ENCODE results near the gene CHST9. TPM values are rescaled to one million over a fixed set of nuclear protein-coding genes. Genes with fewer than 3 reads are reported as not detected.
A peak's percentile ranks its signal among the peaks of the same experiment; 100 is the strongest.

Gene CHST9
- total and polyA plus RNA-seq, 7 donors, result under 0.01 to 0.11 (median 0.07) TPM; not detected in 2

- H3K4me1 ChIP-seq, result no peaks in the 10 kb centered on the region
- DNase-seq (no peak), ATAC-seq (no peak)
- intact Hi-C loops (cut with DNase I), result no loop called here
- no peaks in the 10 kb centered on the region for H3K9me3 ChIP-seq
- H3K27ac ChIP-seq, result no peak overlapping the region
- H3K36me3 ChIP-seq (ENCODE audit: insufficient read depth in 1 of 2, low read depth in 1 of 2), result no peaks in the 10 kb centered on the region
- 86 to 89% (median 86%) methylated on average over 4 of the region's 4 CpGs for WGBS, 3 donors
- peaks cover 0 to 11% (median 6%) of the 10 kb centered on the region in 3 donors for H3K27me3 ChIP-seq (ENCODE audit: insufficient read depth in 3 of 3, low read length in 2 of 3)
- TF ChIP-seq CTCF (IDR thresholded peaks at IDR 0.05), result no peak
- H3K4me3 ChIP-seq, result no peak overlapping the region
Measured at GRCh38 chr18:27185897-27186296, 789 bp upstream of the CHST9 start.

- Histone ChIP-seq H3K4me3 (peak overlapping the region; percentile 62), H3K4me1 (no peaks in the 10 kb centered on the region), H3K9me3 (no peaks in the 10 kb centered on the region), H3K36me3 (ENCODE audit: insufficient read depth in 1 of 2, low read depth in 1 of 2) (no peaks in the 10 kb centered on the region), H3K27ac (no peak overlapping the region), H3K27me3 (ENCODE audit: insufficient read depth in 3 of 3, low read length in 2 of 3) (peaks cover 0 to 11% (median 6%) of the 10 kb centered on the region in 3 donors)
- no peak for TF ChIP-seq CTCF (IDR thresholded peaks at IDR 0.05)
- DNase-seq (peak in 1 of 2 donors; percentile 43), ATAC-seq (no peak)
- intact Hi-C loops (cut with DNase I), result no loop called here
- 8 to 10% (median 9%) methylated on average over 30 to 33 of the region's 33 CpGs for WGBS, 3 donors
Measured at GRCh38 chr18:27184115-27185024, 738 bp downstream of the CHST9 start.

DNA sequence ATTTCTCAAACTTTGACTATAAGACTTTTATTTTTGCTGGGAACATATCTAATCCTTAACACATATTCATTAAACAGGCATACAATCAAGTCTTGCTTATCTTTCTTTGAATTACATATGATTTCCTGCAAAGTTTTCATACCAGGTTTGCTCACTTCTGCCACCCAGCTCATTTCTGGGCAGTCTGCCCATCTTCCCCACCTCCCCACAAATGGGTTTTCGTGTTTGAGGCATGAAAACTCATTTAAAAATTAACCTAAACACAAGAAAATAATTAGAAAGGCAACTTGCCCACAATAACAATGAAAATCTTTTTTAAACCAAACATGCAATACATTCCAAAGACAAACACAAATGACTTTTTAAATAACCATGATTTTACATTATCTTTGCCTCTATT is 3.4 kb downstream of the CHST9 start:
- TF ChIP-seq CTCF (IDR thresholded peaks at IDR 0.05), result no peak
- WGBS, 3 donors, result 63 to 73% (median 68%) methylated on average over 1 of the region's 1 CpG
- Histone ChIP-seq H3K27me3 (ENCODE audit: insufficient read depth in 3 of 3, low read length in 2 of 3) (peaks cover 0 to 11% (median 6%) of the 10 kb centered on the region in 3 donors), H3K4me3 (no peak overlapping the region), H3K36me3 (ENCODE audit: insufficient read depth in 1 of 2, low read depth in 1 of 2) (no peaks in the 10 kb centered on the region), H3K9me3 (no peaks in the 10 kb centered on the region), H3K27ac (no peak overlapping the region), H3K4me1 (no peaks in the 10 kb centered on the region)
- intact Hi-C loops (cut with DNase I), result no loop called here
- DNase-seq (no peak), ATAC-seq (no peak)

- no peak for DNase-seq
- no peak for ATAC-seq
Measured at GRCh38 chr18:27178424-27178823, 6.7 kb downstream of the CHST9 start.

More at GRCh38 chr18:27178424-27178823, 6.7 kb downstream of the CHST9 start:
- Histone ChIP-seq H3K27ac (no peak overlapping the region), H3K9me3 (no peaks in the 10 kb centered on the region), H3K4me1 (no peaks in the 10 kb centered on the region), H3K4me3 (no peak overlapping the region), H3K27me3 (ENCODE audit: insufficient read depth in 3 of 3, low read length in 2 of 3) (no peaks in the 10 kb centered on the region), H3K36me3 (ENCODE audit: insufficient read depth in 1 of 2, low read depth in 1 of 2) (no peaks in the 10 kb centered on the region)
- intact Hi-C loops (cut with DNase I), result no loop called here
- no peak for TF ChIP-seq CTCF (IDR thresholded peaks at IDR 0.05)
